Cardiac muscle cell (in vitro differentiated cells and primary cell): Measurements from ENCODE around the gene NAGA. TPM values are rescaled to one million over a fixed set of nuclear protein-coding genes. Genes with fewer than 3 reads are reported as not detected.
A peak's percentile ranks its signal among the peaks of the same experiment; 100 is the strongest.

Source experiments
- DNase-seq, 2 donors: peaks; one replicate each; pipeline versions ENCODE4 v3.0.0 to v3.0.0-alpha.2; 2010 to 2017; ENCODE audit warnings: low read depth in 1 of 2, low spot score in 1 of 2
- H3K27ac ChIP-seq: fragments of 200-600 bp; sonication (generic); 2 replicates; pipeline ENCODE4 v1.5.1; 2016
- H3K27me3 ChIP-seq: fragments of 200-600 bp; sonication (generic); 2 replicates; pipeline ENCODE4 v1.6.0; 2016; ENCODE audit warnings: control low read depth
- H3K36me3 ChIP-seq: fragments of 200-600 bp; sonication (generic); 2 replicates; pipeline ENCODE4 v1.5.1; 2016; ENCODE audit warnings: control low read depth
- H3K4me1 ChIP-seq: fragments of 200-600 bp; sonication (generic); 2 replicates; pipeline ENCODE4 v1.8.1; 2017; ENCODE audit warnings: low read depth, mild to moderate bottlenecking, mixed run types
- H3K4me3 ChIP-seq: fragments of 200-600 bp; sonication (generic); 2 replicates; pipeline ENCODE4 v1.5.1; 2016; ENCODE audit warnings: mild to moderate bottlenecking
- H3K9me3 ChIP-seq: fragments of 200-600 bp; sonication (generic); 2 replicates; pipeline ENCODE4 v1.5.1; 2017; ENCODE audit warnings: low read depth, mild to moderate bottlenecking, control low read depth
- polyA plus RNA-seq: library from polyadenylated mRNA; unstranded; fragments of >200 nt; fragmentation: Nextera tagmentation; extraction: Ambion mirVana; gene quantifications from 2 replicates; pipeline ENCODE4 v1.2.1, GENCODE V29; 2016
- total RNA-seq: library from RNA; depleted of rRNA; stranded (reverse); fragments of >200 nt; gene quantifications from 2 replicates; pipeline ENCODE4 v1.2.3, GENCODE V29; 2016
- TF ChIP-seq, protein P1 (sequence below): IDR thresholded peaks from 2 replicates; pipeline ENCODE4 v1.5.1; 2012; ENCODE audit warnings: low read depth, mild to moderate bottlenecking, low read length

Gene NAGA
- total and polyA plus RNA-seq, 2 experiments from 2014 or later, result 22.8 to 31.7 TPM

DNA sequence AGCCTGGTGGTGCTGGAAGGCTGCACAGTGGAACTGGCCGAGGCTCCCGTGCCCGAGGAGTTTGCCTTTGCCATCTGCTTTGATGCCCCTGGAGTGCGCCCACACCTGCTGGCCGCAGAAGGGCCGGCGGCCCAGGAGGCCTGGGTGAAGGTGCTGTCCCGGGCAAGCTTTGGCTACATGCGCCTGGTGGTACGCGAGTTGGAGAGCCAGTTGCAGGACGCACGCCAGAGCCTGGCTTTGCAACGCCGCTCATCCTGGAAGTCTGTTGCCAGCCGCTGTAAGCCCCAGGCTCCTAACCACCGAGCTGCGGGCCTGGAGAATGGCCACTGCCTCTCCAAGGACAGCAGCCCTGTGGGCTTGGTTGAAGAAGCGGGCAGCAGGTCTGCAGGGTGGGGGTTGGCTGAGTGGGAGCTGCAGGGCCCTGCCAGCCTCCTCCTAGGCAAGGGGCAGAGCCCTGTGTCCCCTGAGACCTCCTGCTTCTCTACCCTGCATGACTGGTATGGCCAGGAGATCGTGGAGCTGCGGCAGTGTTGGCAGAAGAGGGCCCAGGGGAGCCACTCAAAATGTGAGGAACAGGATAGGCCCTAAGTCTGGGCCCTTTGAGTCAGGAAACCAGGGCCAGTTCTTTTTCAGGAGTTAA lies 7.0 kb upstream of the NAGA start:
- no peak for DNase-seq
- TF ChIP-seq, protein P1, sequence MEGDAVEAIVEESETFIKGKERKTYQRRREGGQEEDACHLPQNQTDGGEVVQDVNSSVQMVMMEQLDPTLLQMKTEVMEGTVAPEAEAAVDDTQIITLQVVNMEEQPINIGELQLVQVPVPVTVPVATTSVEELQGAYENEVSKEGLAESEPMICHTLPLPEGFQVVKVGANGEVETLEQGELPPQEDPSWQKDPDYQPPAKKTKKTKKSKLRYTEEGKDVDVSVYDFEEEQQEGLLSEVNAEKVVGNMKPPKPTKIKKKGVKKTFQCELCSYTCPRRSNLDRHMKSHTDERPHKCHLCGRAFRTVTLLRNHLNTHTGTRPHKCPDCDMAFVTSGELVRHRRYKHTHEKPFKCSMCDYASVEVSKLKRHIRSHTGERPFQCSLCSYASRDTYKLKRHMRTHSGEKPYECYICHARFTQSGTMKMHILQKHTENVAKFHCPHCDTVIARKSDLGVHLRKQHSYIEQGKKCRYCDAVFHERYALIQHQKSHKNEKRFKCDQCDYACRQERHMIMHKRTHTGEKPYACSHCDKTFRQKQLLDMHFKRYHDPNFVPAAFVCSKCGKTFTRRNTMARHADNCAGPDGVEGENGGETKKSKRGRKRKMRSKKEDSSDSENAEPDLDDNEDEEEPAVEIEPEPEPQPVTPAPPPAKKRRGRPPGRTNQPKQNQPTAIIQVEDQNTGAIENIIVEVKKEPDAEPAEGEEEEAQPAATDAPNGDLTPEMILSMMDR, result no peak
- Histone ChIP-seq H3K9me3 (no peaks in the 10 kb centered on the region), H3K4me3 (no peak overlapping the region), H3K27ac (peak overlapping the region; percentile 96), H3K36me3 (peaks cover 9% of the 10 kb centered on the region), H3K4me1 (peaks cover 20% of the 10 kb centered on the region), H3K27me3 (no peaks in the 10 kb centered on the region)

DNA sequence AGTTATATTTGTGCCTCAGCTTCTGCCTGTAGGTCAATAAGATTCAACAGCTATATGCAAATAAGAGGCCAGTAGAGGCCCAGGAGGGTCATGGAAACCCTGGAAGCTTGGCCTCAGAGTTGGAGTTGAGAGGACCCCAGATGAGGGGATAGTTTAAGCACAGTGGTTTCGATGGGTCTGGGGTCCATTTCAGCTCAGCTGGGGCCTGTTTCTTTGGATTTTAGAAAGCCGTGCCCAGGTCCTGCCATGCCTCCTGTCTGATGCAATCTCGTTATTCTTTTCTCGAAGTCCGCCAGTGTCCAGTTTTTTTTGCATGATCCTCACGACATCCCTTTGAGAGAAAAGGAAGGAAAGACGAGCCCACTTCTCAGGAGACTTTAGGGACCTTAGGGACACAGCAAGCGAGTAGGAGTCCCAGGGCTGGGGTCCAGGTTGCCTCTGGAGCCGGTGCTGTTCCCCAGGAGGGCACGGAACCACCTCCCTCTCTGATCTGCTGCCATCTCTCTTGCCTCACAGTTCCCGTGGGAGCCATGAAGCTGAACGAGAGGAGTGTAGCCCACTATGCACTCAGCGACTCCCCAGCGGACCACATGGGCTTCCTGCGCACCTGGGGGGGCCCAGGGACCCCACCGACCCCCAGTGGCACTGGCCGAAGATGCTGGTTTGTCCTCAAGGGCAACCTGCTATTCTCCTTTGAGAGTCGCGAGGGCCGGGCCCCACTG lies 6.3 kb upstream of the NAGA start:
- no peak overlapping the region for H3K4me3 ChIP-seq
- H3K4me1 ChIP-seq, result peaks cover 23% of the 10 kb centered on the region
- no peak overlapping the region for H3K27ac ChIP-seq
- TF ChIP-seq, protein P1, result no peak
- H3K27me3 ChIP-seq, result no peaks in the 10 kb centered on the region
- H3K36me3 ChIP-seq, result peaks cover 2% of the 10 kb centered on the region
- H3K9me3 ChIP-seq, result no peaks in the 10 kb centered on the region
- no peak for DNase-seq

DNA sequence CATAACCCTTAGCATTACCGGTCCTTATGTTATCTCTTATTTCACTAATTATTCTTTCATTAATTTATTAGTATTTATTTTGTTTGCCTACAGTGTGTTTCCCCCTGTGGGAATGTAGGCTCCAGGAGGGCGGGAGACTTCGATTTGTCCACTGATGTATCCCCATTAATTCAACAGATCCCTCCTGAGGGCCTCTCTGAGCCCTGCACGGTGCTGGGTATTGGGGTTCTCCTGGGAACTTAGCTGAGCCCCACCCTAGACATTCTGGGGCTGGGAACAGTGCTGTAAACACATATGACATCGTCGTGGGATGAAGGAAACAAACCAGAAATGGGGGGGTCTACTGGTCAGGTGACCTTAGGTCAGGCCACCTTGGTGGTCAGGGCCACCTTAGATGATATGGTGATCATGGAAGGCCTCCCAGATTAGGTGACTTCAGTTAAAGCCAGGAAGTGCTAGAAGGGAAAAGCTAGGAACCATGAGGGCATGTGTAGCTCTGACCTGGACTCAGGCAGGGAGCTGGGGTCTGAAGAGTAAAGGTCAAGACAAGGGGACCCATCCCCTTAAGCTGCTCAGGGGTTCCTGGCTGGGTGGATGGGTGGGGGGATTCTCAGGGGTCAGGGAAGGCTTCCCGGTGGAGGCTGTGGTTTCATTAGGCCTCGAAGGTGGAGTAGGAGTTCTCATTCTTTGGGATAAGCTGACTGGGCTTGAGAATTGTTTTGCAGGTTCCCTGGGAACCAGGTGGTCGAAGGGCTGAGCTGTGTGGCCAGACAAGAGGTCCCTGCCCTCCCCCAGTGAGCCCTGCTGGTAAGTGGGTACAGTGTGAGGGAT lies 4.4 kb upstream of the NAGA start:
- Histone ChIP-seq H3K27ac (no peak overlapping the region), H3K27me3 (no peaks in the 10 kb centered on the region), H3K36me3 (no peaks in the 10 kb centered on the region), H3K4me1 (peaks cover 22% of the 10 kb centered on the region), H3K4me3 (no peak overlapping the region), H3K9me3 (no peaks in the 10 kb centered on the region)
- DNase-seq, result no peak
- TF ChIP-seq, protein P1, result no peak

DNA sequence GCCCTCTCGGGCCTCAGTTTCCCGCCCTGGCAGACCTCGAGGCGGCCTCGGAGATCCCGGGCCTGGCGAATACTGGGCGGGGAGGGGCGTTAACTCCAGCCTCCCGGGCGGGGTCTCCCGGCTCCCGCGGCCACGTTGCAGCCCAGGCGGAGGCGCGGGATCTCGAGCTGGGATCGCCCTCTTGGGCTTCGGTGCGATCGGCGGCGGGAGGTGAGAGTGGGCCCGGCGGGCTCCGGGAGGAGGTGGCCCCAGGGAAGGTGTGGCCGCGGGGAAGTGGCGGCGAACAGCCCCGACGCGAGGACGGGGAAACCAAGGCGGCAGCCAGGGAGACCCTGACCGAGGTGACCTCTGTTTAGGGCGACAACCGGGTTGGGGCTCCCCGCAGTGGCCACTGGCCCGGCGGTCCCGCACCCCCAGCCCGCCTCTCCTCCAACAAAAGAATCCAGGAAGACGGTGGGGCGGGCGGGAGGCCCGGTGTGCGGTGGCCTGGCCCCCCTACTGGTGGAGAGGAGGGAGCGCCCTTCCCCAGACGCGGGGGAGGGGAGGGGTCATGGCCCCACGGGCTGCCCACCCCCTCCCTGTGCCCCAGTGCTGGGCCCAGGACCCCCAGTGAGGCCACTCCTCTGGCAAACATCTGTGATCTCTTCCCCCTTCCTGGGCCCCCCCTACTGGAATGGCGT lies 3.7 kb upstream of the NAGA start, which contains the start of gene PHETA2:
Gene PHETA2, plus strand, starts transcription at position 117 of the 680 bp plus-strand sequence. CDS start 3,046 bp downstream, outside the sequence.
- TF ChIP-seq, protein P1, result peak; percentile 42
- no peaks in the 10 kb centered on the region for H3K9me3 ChIP-seq
- no peaks in the 10 kb centered on the region for H3K27me3 ChIP-seq
- peaks cover 28% of the 10 kb centered on the region for H3K4me1 ChIP-seq
- no peaks in the 10 kb centered on the region for H3K36me3 ChIP-seq
- H3K27ac ChIP-seq, result peak within 1 kb of the TSS; percentile 86
- DNase-seq, result peak; percentile 14 to 63
- H3K4me3 ChIP-seq, result no peak within 1 kb of the TSS

DNA sequence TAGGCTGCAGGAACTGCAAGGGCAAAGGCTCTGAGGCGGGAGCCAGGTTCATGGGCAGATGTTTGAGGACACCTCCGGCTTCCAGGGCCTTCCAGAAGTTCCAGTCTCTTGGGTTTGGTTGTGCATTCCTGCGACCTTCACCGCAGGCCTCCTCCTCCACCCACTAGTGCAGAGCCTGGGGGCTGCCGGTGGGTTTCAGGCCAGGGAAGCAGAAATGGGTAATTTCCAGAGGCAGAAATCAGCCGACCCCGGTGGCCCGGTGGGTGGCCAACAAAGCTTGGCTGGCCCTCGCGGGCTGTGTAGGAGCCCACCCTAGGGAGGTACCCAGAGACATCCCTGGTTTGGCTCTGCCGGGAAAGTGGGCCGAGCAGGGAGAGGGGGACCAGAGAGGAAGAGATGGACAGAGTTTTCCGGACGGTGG lies 3.0 kb upstream of the NAGA start:
- TF ChIP-seq, protein P1, result no peak
- no peak for DNase-seq
- Histone ChIP-seq H3K4me1 (peaks cover 22% of the 10 kb centered on the region), H3K36me3 (no peaks in the 10 kb centered on the region), H3K27me3 (no peaks in the 10 kb centered on the region), H3K27ac (peak overlapping the region; percentile 86), H3K4me3 (no peak overlapping the region), H3K9me3 (no peaks in the 10 kb centered on the region)
